ENCODE measurements around the gene IGFL2.
"Not testable (repeated sequence)": the region's sequence is repeated elsewhere in the genome, so short reads cannot be mapped to it uniquely, and the experiment has no call there.

Gene IGFL2

GRCh38 chr19:46144756-46145155, 3.3 kb upstream of the IGFL2 start:
- no peak for DNase-seq

- no peak for DNase-seq
Measured at GRCh38 chr19:46147166-46147740, 785 bp upstream of the IGFL2 start.

GRCh38 chr19:46150606-46151005, 2.6 kb downstream of the IGFL2 start:
- DNase-seq, result no peak

- no peak for DNase-seq
Measured at GRCh38 chr19:46155237-46155636, 7.2 kb downstream of the IGFL2 start.

GRCh38 chr19:46159418-46160232, 11.6 kb downstream of the IGFL2 start:
- DNase-seq, result no peak

- DNase-seq, result no peak
Measured at GRCh38 chr19:46160233-46160775, 12.3 kb downstream of the IGFL2 start.

GRCh38 chr19:46161642-46162257, 13.7 kb downstream of the IGFL2 start:
- DNase-seq, result not testable (repeated sequence)

- DNase-seq, result no peak
Measured at GRCh38 chr19:46162731-46163130, 14.7 kb downstream of the IGFL2 start.

- DNase-seq, result no peak
Measured at GRCh38 chr19:46173886-46174480, 25.9 kb downstream of the IGFL2 start.

GRCh38 chr19:46176116-46176860, 28.2 kb downstream of the IGFL2 start:
- DNase-seq, result peak; percentile 58

- no peak for DNase-seq
Measured at GRCh38 chr19:46179076-46179759, 31.2 kb downstream of the IGFL2 start.

GRCh38 chr19:46180701-46181387, 32.8 kb downstream of the IGFL2 start:
- DNase-seq, result no peak

- DNase-seq, result peak; percentile 69
Measured at GRCh38 chr19:46181388-46181779, 33.3 kb downstream of the IGFL2 start.

- DNase-seq, result no peak
Measured at GRCh38 chr19:46182476-46182875, 34.4 kb downstream of the IGFL2 start.

GRCh38 chr19:46184775-46185710, 37.0 kb downstream of the IGFL2 start:
- peak; percentile 71 for DNase-seq

GRCh38 chr19:46186101-46186716, 38.2 kb downstream of the IGFL2 start:
- DNase-seq, result no peak

GRCh38 chr19:46186717-46187101, 38.7 kb downstream of the IGFL2 start:
- DNase-seq, result no peak

GRCh38 chr19:46189971-46190888, 42.2 kb downstream of the IGFL2 start:
- peak; percentile 21 for DNase-seq

- DNase-seq, result no peak
Measured at GRCh38 chr19:46191356-46191755, 43.3 kb downstream of the IGFL2 start.

Measured in MV-4-11 (cell line).